ENCODE results near the gene RPL11. TPM values are rescaled to one million over a fixed set of nuclear protein-coding genes. Genes with fewer than 3 reads are reported as not detected.

Gene RPL11
- total RNA-seq, 1 donor from 2014 or later = 2,503 TPM

DNA sequence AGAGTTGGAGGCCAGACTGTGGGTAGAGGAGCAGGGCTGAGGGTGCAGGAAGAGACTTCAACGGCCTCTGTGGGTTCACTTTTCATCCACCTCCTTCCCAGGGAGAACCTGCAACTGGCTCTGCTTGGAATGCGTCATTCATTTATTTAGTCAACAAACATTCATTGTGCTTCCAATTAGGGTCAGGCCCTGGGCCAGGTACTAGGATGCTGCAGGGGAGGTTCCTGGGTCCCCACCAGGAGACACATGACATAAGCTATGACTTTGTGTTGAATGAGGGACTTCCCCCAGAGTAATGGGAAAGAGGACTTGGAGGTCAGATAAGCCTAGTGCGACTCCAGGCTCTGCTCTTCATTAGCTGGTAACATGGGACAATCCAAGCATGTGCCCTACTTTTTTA is 46.3 kb upstream of the RPL11 start:
- Histone ChIP-seq H3K36me3 (no peaks in the 10 kb centered on the region), H3K4me1 (peaks cover 16% of the 10 kb centered on the region), H3F3A (ENCODE audit: low read depth) (peaks cover 18% of the 10 kb centered on the region), H4K20me1 (ENCODE audit: low read depth) (no peaks in the 10 kb centered on the region), H2AFZ (replicated peaks) (no peak overlapping the region), H3K9ac (no peak overlapping the region), H3K4me2 (no peak overlapping the region), H3K27ac (no peak overlapping the region), H3K9me3 (ENCODE audit: low read depth) (no peaks in the 10 kb centered on the region), H3K4me3 (no peak overlapping the region), H3K27me3 (no peaks in the 10 kb centered on the region), H3K79me2 (ENCODE audit: low read depth) (no peaks in the 10 kb centered on the region)
- Mint-ChIP-seq H3K36me3 (no peaks in the 10 kb centered on the region), H3K27ac (peak overlapping the region; percentile 50), H3K4me3 (no peak overlapping the region), H3K9me3 (peaks cover 10% of the 10 kb centered on the region), H3K27me3 (ENCODE audit: insufficient read depth, low read depth) (peaks cover 13% of the 10 kb centered on the region), H3K4me1 (peaks cover 16% of the 10 kb centered on the region)
- TF ChIP-seq EZH2phosphoT487 (IDR thresholded peaks at IDR 0.05) (no peak), EZH2 (IDR thresholded peaks at IDR 0.05) (no peak)
- TF ChIP-seq, protein P1, sequence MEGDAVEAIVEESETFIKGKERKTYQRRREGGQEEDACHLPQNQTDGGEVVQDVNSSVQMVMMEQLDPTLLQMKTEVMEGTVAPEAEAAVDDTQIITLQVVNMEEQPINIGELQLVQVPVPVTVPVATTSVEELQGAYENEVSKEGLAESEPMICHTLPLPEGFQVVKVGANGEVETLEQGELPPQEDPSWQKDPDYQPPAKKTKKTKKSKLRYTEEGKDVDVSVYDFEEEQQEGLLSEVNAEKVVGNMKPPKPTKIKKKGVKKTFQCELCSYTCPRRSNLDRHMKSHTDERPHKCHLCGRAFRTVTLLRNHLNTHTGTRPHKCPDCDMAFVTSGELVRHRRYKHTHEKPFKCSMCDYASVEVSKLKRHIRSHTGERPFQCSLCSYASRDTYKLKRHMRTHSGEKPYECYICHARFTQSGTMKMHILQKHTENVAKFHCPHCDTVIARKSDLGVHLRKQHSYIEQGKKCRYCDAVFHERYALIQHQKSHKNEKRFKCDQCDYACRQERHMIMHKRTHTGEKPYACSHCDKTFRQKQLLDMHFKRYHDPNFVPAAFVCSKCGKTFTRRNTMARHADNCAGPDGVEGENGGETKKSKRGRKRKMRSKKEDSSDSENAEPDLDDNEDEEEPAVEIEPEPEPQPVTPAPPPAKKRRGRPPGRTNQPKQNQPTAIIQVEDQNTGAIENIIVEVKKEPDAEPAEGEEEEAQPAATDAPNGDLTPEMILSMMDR (IDR thresholded peaks at IDR 0.05) = no peak
- DNase-seq (ENCODE audit: low spot score) = no peak

DNA sequence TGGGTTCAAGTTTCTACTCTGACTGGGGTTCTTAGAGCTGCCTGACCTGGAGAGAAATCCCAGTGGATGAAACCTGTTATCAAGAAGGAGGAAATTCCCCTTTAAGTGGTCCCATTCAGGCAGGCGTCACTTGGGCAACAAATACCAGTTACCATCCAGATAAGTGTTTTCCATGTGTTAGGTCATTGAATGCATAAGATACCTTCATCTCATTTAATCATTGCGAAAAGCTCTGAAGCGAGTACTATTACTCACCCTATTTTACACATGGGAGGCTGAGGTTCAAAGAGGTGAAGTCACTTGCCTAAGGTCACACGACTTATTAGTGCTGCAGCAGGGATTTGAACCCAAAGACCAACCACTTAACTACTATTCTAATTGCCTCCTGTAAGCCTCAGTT is 45.5 kb upstream of the RPL11 start:
- H3F3A ChIP-seq (ENCODE audit: low read depth) = peaks cover 18% of the 10 kb centered on the region
- no peak overlapping the region for H3K4me3 ChIP-seq
- no peaks in the 10 kb centered on the region for H3K79me2 ChIP-seq (ENCODE audit: low read depth)
- H3K27me3 ChIP-seq = no peaks in the 10 kb centered on the region
- Mint-ChIP-seq H3K27me3 (ENCODE audit: insufficient read depth, low read depth) (peaks cover 19% of the 10 kb centered on the region), H3K27ac (no peak overlapping the region), H3K4me3 (no peak overlapping the region), H3K36me3 (no peaks in the 10 kb centered on the region), H3K4me1 (peaks cover 16% of the 10 kb centered on the region), H3K9me3 (peaks cover 10% of the 10 kb centered on the region)
- H4K20me1 ChIP-seq (ENCODE audit: low read depth) = no peaks in the 10 kb centered on the region
- no peak overlapping the region for H3K27ac ChIP-seq
- no peaks in the 10 kb centered on the region for H3K36me3 ChIP-seq
- no peak for DNase-seq (ENCODE audit: low spot score)
- TF ChIP-seq EZH2 (IDR thresholded peaks at IDR 0.05) = no peak
- TF ChIP-seq, protein P1 (IDR thresholded peaks at IDR 0.05) = no peak
- no peak for TF ChIP-seq EZH2phosphoT487 (IDR thresholded peaks at IDR 0.05)
- H3K9me3 ChIP-seq (ENCODE audit: low read depth) = no peaks in the 10 kb centered on the region
- H2AFZ ChIP-seq (replicated peaks) = no peak overlapping the region
- H3K9ac ChIP-seq = no peak overlapping the region
- no peak overlapping the region for H3K4me2 ChIP-seq
- peaks cover 16% of the 10 kb centered on the region for H3K4me1 ChIP-seq

DNA sequence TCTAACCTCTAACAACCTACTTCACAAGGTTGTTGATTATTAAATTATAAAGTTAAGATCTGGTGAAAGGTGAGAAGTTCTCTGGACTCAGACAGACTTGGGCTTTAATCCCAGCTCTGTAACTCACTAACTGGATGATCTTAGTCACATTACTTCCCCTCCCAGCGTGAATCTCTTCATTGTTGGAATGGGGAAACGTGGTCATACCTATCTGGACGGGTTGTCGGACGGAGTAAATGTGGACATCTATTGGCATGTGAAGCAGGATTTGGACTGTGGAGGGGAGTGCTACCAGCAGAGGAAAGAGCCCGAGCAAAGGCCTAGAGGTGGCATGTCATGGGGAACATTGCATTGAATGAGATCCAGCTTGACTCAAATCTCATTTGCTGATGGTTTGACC is 45.1 kb upstream of the RPL11 start:
- Mint-ChIP-seq H3K9me3 (peaks cover 10% of the 10 kb centered on the region), H3K27ac (no peak overlapping the region), H3K27me3 (ENCODE audit: insufficient read depth, low read depth) (peaks cover 22% of the 10 kb centered on the region), H3K4me1 (peaks cover 16% of the 10 kb centered on the region), H3K4me3 (no peak overlapping the region), H3K36me3 (no peaks in the 10 kb centered on the region)
- DNase-seq (ENCODE audit: low spot score) = no peak
- Histone ChIP-seq H3K9me3 (ENCODE audit: low read depth) (no peaks in the 10 kb centered on the region), H3K4me1 (peaks cover 16% of the 10 kb centered on the region), H3K36me3 (no peaks in the 10 kb centered on the region), H3K27ac (no peak overlapping the region), H3K79me2 (ENCODE audit: low read depth) (no peaks in the 10 kb centered on the region), H3K27me3 (no peaks in the 10 kb centered on the region), H3F3A (ENCODE audit: low read depth) (peaks cover 21% of the 10 kb centered on the region), H3K4me3 (no peak overlapping the region), H4K20me1 (ENCODE audit: low read depth) (no peaks in the 10 kb centered on the region), H3K9ac (no peak overlapping the region), H2AFZ (replicated peaks) (no peak overlapping the region), H3K4me2 (no peak overlapping the region)
- TF ChIP-seq EZH2phosphoT487 (IDR thresholded peaks at IDR 0.05) (no peak), EZH2 (IDR thresholded peaks at IDR 0.05) (no peak)
- TF ChIP-seq, protein P1 (IDR thresholded peaks at IDR 0.05) = no peak
